Neuronal stem cell (in vitro differentiated cells): ENCODE data around the gene MAST4.
A peak's percentile ranks its signal among the peaks of the same experiment; 100 is the strongest.

ENCODE experiments used
- DNase-seq: peaks from one replicate; pipeline ENCODE4 v3.0.0-alpha.2; 2013; ENCODE audit warnings: low spot score
- H2AFZ ChIP-seq: one replicate; pipeline ENCODE4 v1.6.1; 2013; ENCODE audit warnings: mild to moderate bottlenecking, low read length, inconsistent platforms
- H2AK5ac ChIP-seq: 2 replicates; pipeline ENCODE4 v1.6.1; 2013; ENCODE audit warnings: low read depth, mild to moderate bottlenecking, inconsistent platforms, low read length, moderate library complexity, mixed read lengths
- H2BK120ac ChIP-seq: 2 replicates; pipeline ENCODE4 v1.6.1; 2013; ENCODE audit warnings: low read depth, mild to moderate bottlenecking, inconsistent platforms, low read length, moderate library complexity, mixed read lengths
- H2BK12ac ChIP-seq: one replicate; pipeline ENCODE4 v1.6.1; 2013; ENCODE audit warnings: low read length, inconsistent platforms
- H2BK15ac ChIP-seq: 2 replicates; pipeline ENCODE4 v1.6.1; 2013; ENCODE audit warnings: mild to moderate bottlenecking, low read length, inconsistent platforms, mixed read lengths
- H2BK5ac ChIP-seq: one replicate; pipeline ENCODE4 v1.6.1; 2013; ENCODE audit warnings: inconsistent platforms, mild to moderate bottlenecking, low read length, moderate library complexity
- H3K14ac ChIP-seq: one replicate; pipeline ENCODE4 v1.6.1; 2013; ENCODE audit warnings: low read length, inconsistent platforms
- H3K18ac ChIP-seq: 2 replicates; pipeline ENCODE4 v1.6.1; 2013; ENCODE audit warnings: low read length, inconsistent platforms
- H3K23ac ChIP-seq: 2 replicates; pipeline ENCODE4 v1.6.1; 2013; ENCODE audit warnings: low read depth, mild to moderate bottlenecking, mixed read lengths, low read length, inconsistent platforms; ENCODE audit not compliant: poor library complexity
- H3K27ac ChIP-seq: replicated peaks from 3 replicates; pipeline ENCODE4 v1.5.1; 2013; ENCODE audit warnings: low read length, inconsistent platforms
- H3K27me3 ChIP-seq, 3 experiments: 2 replicates each; pipeline ENCODE4 v1.6.1; 2013; ENCODE audit warnings: low read length in 3 of 3, mild to moderate bottlenecking in 2 of 3, inconsistent platforms in 1 of 3, low read depth in 1 of 3, mixed read lengths in 1 of 3, moderate library complexity in 1 of 3; ENCODE audit not compliant: control insufficient read depth in 3 of 3, insufficient read depth in 3 of 3
- H3K36me3 ChIP-seq, 2 donors: replicated peaks in 1 of 2; 2 replicates each; pipeline ENCODE4 v1.6.1; 2013; ENCODE audit warnings: low read length in 2 of 2; ENCODE audit not compliant: control insufficient read depth in 2 of 2, insufficient read depth in 2 of 2
- H3K4ac ChIP-seq: 2 replicates; pipeline ENCODE4 v1.6.1; 2013; ENCODE audit warnings: inconsistent platforms, mild to moderate bottlenecking, low read length, moderate library complexity
- H3K4me1 ChIP-seq, 2 donors: 1 replicate in 1 of 2; 2 replicates in 1 of 2; pipeline ENCODE4 v1.6.1; 2013; ENCODE audit warnings: low read length in 2 of 2, low read depth in 1 of 2; ENCODE audit not compliant: control insufficient read depth in 2 of 2, insufficient read depth in 1 of 2
- H3K4me2 ChIP-seq: one replicate; pipeline ENCODE4 v1.6.1; 2013; ENCODE audit warnings: mild to moderate bottlenecking, low read length, inconsistent platforms; ENCODE audit not compliant: insufficient read depth, poor library complexity, severe bottlenecking
- H3K4me3 ChIP-seq, 2 donors: 2 replicates each; pipeline ENCODE4 v1.5.1; 2013; ENCODE audit warnings: low read length in 2 of 2, mild to moderate bottlenecking in 2 of 2, inconsistent platforms in 1 of 2, moderate library complexity in 1 of 2
- H3K79me1 ChIP-seq: one replicate; pipeline ENCODE4 v1.6.1; 2013; ENCODE audit warnings: low read depth, mild to moderate bottlenecking, inconsistent platforms, low read length, moderate library complexity
- H3K9ac ChIP-seq: one replicate; pipeline ENCODE4 v1.6.1; 2013; ENCODE audit warnings: mild to moderate bottlenecking, low read depth, low read length, inconsistent platforms; ENCODE audit not compliant: poor library complexity
- H3K9me3 ChIP-seq, 2 donors: replicated peaks in 1 of 2; 2 replicates each; pipeline versions ENCODE3 to v1.6.1; 2013; ENCODE audit warnings: low read length in 2 of 2, mild to moderate bottlenecking in 2 of 2, inconsistent platforms in 1 of 2, low read depth in 1 of 2, mixed read lengths in 1 of 2, moderate library complexity in 1 of 2; ENCODE audit not compliant: control insufficient read depth in 2 of 2, insufficient read depth in 1 of 2
- H4K8ac ChIP-seq: one replicate; pipeline ENCODE4 v1.6.1; 2013; ENCODE audit warnings: low read depth, mild to moderate bottlenecking, inconsistent platforms, low read length, moderate library complexity
- H4K91ac ChIP-seq: one replicate; pipeline ENCODE4 v1.6.1; 2013; ENCODE audit warnings: low read length, low read depth, mild to moderate bottlenecking, inconsistent platforms; ENCODE audit not compliant: poor library complexity
- WGBS, 2 donors: extraction: QIAGEN DNeasy Blood & Tissue Kit; methylation state at CpG; one replicate each; pipeline ENCODE4 v1.1.7; 2013; ENCODE audit warnings: missing lambda C conversion rate in 2 of 2, mixed read lengths in 1 of 2; ENCODE audit not compliant: insufficient read length in 2 of 2, insufficient replicate concordance in 1 of 2; ENCODE audit errors: extremely low coverage in 2 of 2; 5-methylcytosine and 5-hydroxymethylcytosine counted together

MAST4 gene

GRCh38 chr5:67214036-67214435 is 617.8 kb downstream of the MAST4 start:
- H3K23ac ChIP-seq = no peak overlapping the region
- no peak overlapping the region for H3K18ac ChIP-seq
- no peaks in the 10 kb centered on the region for H3K79me1 ChIP-seq
- H4K91ac ChIP-seq = no peak overlapping the region
- H2BK15ac ChIP-seq = no peak overlapping the region
- H3K27me3 ChIP-seq = no peaks in the 10 kb centered on the region
- H2BK120ac ChIP-seq = no peak overlapping the region
- no peak overlapping the region for H2AFZ ChIP-seq
- no peak overlapping the region for H3K27ac ChIP-seq
- H3K36me3 ChIP-seq = no peaks in the 10 kb centered on the region
- no peak overlapping the region for H3K9ac ChIP-seq
- no peak overlapping the region for H3K4me2 ChIP-seq
- no peak overlapping the region for H3K14ac ChIP-seq
- H2BK5ac ChIP-seq = no peak overlapping the region
- H3K4me1 ChIP-seq = no peaks in the 10 kb centered on the region
- no peak for DNase-seq
- H3K4ac ChIP-seq = no peak overlapping the region
- H3K9me3 ChIP-seq = no peaks in the 10 kb centered on the region
- WGBS, 2 donors = no CpG with 5 or more reads among the region's 6 CpGs
- no peak overlapping the region for H3K4me3 ChIP-seq
- no peak overlapping the region for H2BK12ac ChIP-seq
- no peak overlapping the region for H4K8ac ChIP-seq
- H2AK5ac ChIP-seq = no peak overlapping the region

- H3K4me2 ChIP-seq = no peak overlapping the region
- no peak overlapping the region for H3K14ac ChIP-seq
- H3K9me3 ChIP-seq = no peaks in the 10 kb centered on the region
- no peaks in the 10 kb centered on the region for H3K79me1 ChIP-seq
- no peak overlapping the region for H3K23ac ChIP-seq
- no CpG with 5 or more reads among the region's 12 CpGs for WGBS, 2 donors
- H3K18ac ChIP-seq = no peak overlapping the region
- H2BK5ac ChIP-seq = no peak overlapping the region
- no peaks in the 10 kb centered on the region for H3K4me1 ChIP-seq
- no peak overlapping the region for H2BK12ac ChIP-seq
- no peak overlapping the region for H4K91ac ChIP-seq
- no peak overlapping the region for H3K9ac ChIP-seq
- H3K27ac ChIP-seq = no peak overlapping the region
- H2AFZ ChIP-seq = peak overlapping the region; percentile 86
- H3K36me3 ChIP-seq = no peaks in the 10 kb centered on the region
- H3K4ac ChIP-seq = no peak overlapping the region
- no peak overlapping the region for H4K8ac ChIP-seq
- no peak overlapping the region for H2AK5ac ChIP-seq
- DNase-seq = no peak
- no peak overlapping the region for H2BK120ac ChIP-seq
- no peak overlapping the region for H2BK15ac ChIP-seq
- H3K27me3 ChIP-seq = no peaks in the 10 kb centered on the region
- H3K4me3 ChIP-seq = no peak overlapping the region
Measured at GRCh38 chr5:67214707-67215447, 618.7 kb downstream of the MAST4 start.

DNA sequence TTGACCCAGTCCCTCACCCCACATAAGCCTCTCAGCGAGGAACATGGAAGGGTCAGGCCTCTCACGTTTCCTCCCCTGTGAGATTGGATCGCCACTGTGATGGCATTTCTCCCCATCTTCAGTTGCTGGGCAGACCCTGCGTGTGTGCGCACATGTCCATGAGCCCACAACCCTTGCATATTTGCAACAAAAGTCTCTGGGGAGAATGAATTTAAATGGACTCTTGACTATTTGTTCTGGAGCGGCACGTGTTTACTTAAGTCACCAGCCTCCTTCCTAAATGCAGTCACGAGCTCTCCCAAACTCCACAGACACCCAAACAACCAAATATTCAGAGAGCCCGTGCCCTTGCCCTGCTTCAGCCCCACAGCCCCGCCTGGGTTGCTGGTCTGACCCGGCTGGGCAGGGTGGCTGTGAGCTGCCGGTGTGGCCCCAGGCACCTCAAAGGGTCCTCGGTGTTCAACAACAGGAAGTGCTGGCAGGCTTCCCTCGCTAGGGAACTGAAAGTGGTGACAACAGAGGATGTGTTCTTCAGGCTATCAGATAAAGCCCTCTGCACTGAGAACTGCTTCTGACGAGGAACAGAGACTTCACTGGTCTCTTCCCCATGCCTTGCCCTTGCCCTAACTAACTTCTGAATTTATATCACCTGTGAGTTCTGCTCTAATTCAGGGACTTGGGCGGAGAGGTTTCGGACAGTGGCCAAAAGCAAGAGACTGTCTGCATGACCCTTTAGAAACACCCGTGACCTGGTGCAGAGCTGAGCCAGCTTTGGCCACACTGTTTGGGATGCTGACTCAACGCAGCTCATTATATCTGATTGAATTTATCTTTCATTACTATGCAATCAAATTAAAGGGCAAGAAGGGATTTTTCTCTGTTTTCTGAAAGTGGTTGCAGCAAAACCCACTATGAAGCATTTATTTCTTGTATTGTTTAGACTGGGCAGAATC is 619.6 kb downstream of the MAST4 start:
- Histone ChIP-seq H3K27ac (no peak overlapping the region), H3K9me3 (no peaks in the 10 kb centered on the region)
- no peak for DNase-seq

GRCh38 chr5:67216564-67216963 is 620.4 kb downstream of the MAST4 start:
- Histone ChIP-seq H2BK5ac (no peak overlapping the region), H3K27me3 (no peaks in the 10 kb centered on the region), H3K4me3 (no peak overlapping the region), H3K4me1 (no peaks in the 10 kb centered on the region), H4K91ac (no peak overlapping the region), H3K23ac (no peak overlapping the region), H3K14ac (no peak overlapping the region), H2BK120ac (no peak overlapping the region), H4K8ac (no peak overlapping the region), H3K9me3 (no peaks in the 10 kb centered on the region), H3K27ac (no peak overlapping the region), H2BK12ac (no peak overlapping the region), H3K4me2 (no peak overlapping the region), H2AK5ac (no peak overlapping the region), H2BK15ac (no peak overlapping the region), H3K79me1 (no peaks in the 10 kb centered on the region), H3K9ac (no peak overlapping the region), H3K4ac (no peak overlapping the region), H3K36me3 (no peaks in the 10 kb centered on the region), H3K18ac (no peak overlapping the region), H2AFZ (peak overlapping the region; percentile 86)
- no CpG with 5 or more reads among the region's 1 CpG for WGBS, 2 donors
- no peak for DNase-seq

More for the DNA sequence above, 619.6 kb downstream of the MAST4 start:
- H3K18ac ChIP-seq = peak overlapping the region; percentile 63
- no peak overlapping the region for H2BK5ac ChIP-seq
- no peak overlapping the region for H2BK12ac ChIP-seq
- H3K36me3 ChIP-seq = no peaks in the 10 kb centered on the region
- no peak overlapping the region for H3K4me2 ChIP-seq
- WGBS, 2 donors = no CpG with 5 or more reads among the region's 19 CpGs
- no peak overlapping the region for H2BK15ac ChIP-seq
- H3K4ac ChIP-seq = no peak overlapping the region
- H4K91ac ChIP-seq = no peak overlapping the region
- no peak overlapping the region for H3K9ac ChIP-seq
- H3K79me1 ChIP-seq = no peaks in the 10 kb centered on the region
- no peak overlapping the region for H3K14ac ChIP-seq
- no peak overlapping the region for H3K23ac ChIP-seq
- no peak overlapping the region for H2BK120ac ChIP-seq
- no peak overlapping the region for H4K8ac ChIP-seq
- H3K27me3 ChIP-seq = no peaks in the 10 kb centered on the region
- no peaks in the 10 kb centered on the region for H3K4me1 ChIP-seq
- H3K4me3 ChIP-seq = no peak overlapping the region
- no peak overlapping the region for H2AK5ac ChIP-seq
- H2AFZ ChIP-seq = peak overlapping the region; percentile 86
